H1 (cell line): Measurements from ENCODE around the gene LPGAT1. TPM values are rescaled to one million over a fixed set of nuclear protein-coding genes. Genes with fewer than 3 reads are reported as not detected.

Experiments used
- E2F6 ChIP-seq: IDR thresholded peaks from 2 replicates; pipeline ENCODE4 v1.6.1; 2012; ENCODE audit warnings: inconsistent platforms
- EP300 ChIP-seq, 2 experiments: IDR thresholded peaks; 1 replicate in 1 of 2; 2 replicates in 1 of 2; pipeline ENCODE4 v1.6.1; 2011 to 2012; ENCODE audit warnings: low read depth in 2 of 2, low read length in 2 of 2, mild to moderate bottlenecking in 2 of 2, borderline replicate concordance in 1 of 2, inconsistent platforms in 1 of 2, moderate library complexity in 1 of 2
- KDM1A ChIP-seq: fragments of 200-600, 300-600 bp; sonication (generic); IDR thresholded peaks from 2 replicates; pipeline ENCODE4 v1.7.1; 2016; ENCODE audit warnings: mild to moderate bottlenecking, low read length, borderline replicate concordance
- KDM5A ChIP-seq: fragments of 200-600 bp; IDR thresholded peaks from 2 replicates; pipeline ENCODE4 v1.7.1; 2012; ENCODE audit warnings: mild to moderate bottlenecking, low read length, inconsistent platforms, mixed read lengths
- MAX ChIP-seq: IDR thresholded peaks from 2 replicates; pipeline ENCODE4 v1.6.1; 2012; ENCODE audit warnings: inconsistent platforms
- RAD21 ChIP-seq, 2 experiments: IDR thresholded peaks in 1 of 2; conservative IDR thresholded peaks in 1 of 2; 2 replicates each; pipeline ENCODE4 v1.6.1; 2011; ENCODE audit warnings: low read depth in 2 of 2, low read length in 2 of 2, improper control_type of control experiment in 1 of 2, inconsistent platforms in 1 of 2, mild to moderate bottlenecking in 1 of 2, moderate library complexity in 1 of 2
- SIRT6 ChIP-seq: IDR thresholded peaks from one replicate; pipeline ENCODE4 v1.7.1; 2012; ENCODE audit warnings: low read length, inconsistent platforms
- SP2 ChIP-seq: IDR thresholded peaks from 2 replicates; pipeline ENCODE4 v1.6.1; 2012; ENCODE audit warnings: mild to moderate bottlenecking, low read length, inconsistent platforms
- TAF1 ChIP-seq: IDR thresholded peaks from 2 replicates; pipeline ENCODE4 v1.6.1; 2011; ENCODE audit warnings: mild to moderate bottlenecking, low read depth, low read length
- TEAD4 ChIP-seq: IDR thresholded peaks from 2 replicates; pipeline ENCODE4 v1.6.1; 2012; ENCODE audit warnings: low read depth, low read length, inconsistent platforms, mixed read lengths
- polyA plus RNA-seq, 7 experiments: library from polyadenylated mRNA; depleted of rRNA in 3 of 7; stranded (reverse) in 5 of 7; unstranded in 2 of 7; fragments of >200 nt in 5 of 7; fragments of 200-250 nt in 2 of 7; gene quantifications; 1 replicate in 5 of 7; 2 replicates in 1 of 7; 4 replicates in 1 of 7; pipeline versions ENCODE4 v1.2.1 to v1.2.3, GENCODE V29; 2011 to 2013; ENCODE audit warnings: missing spikeins in 2 of 7, mixed read lengths in 2 of 7
- total RNA-seq: library from RNA; stranded (reverse); fragmentation: NEBNext Ultra II Directional; extraction: Animal tissue kit (Norgen Biotek cat#: 25700); gene quantifications from 2 replicates; pipeline ENCODE4 v1.2.1, GENCODE V29; 2021
- TF ChIP-seq, protein P1 (sequence below), 3 experiments: IDR thresholded peaks; 1 replicate in 2 of 3; 2 replicates in 1 of 3; pipeline versions ENCODE4 v1.5.1 to v1.6.1; 2011; ENCODE audit warnings: low read length in 3 of 3, mild to moderate bottlenecking in 3 of 3, inconsistent platforms in 2 of 3, low read depth in 1 of 3, moderate library complexity in 1 of 3; ENCODE audit not compliant: insufficient read depth in 1 of 3; ENCODE audit errors: control extremely low read depth in 1 of 3

Gene LPGAT1
- total and polyA plus RNA-seq, 2 of the 8 experiments (the other 6 are each of a cell fraction or from before 2014, with no cell fraction given) = 2.3 to 13.5 TPM

DNA sequence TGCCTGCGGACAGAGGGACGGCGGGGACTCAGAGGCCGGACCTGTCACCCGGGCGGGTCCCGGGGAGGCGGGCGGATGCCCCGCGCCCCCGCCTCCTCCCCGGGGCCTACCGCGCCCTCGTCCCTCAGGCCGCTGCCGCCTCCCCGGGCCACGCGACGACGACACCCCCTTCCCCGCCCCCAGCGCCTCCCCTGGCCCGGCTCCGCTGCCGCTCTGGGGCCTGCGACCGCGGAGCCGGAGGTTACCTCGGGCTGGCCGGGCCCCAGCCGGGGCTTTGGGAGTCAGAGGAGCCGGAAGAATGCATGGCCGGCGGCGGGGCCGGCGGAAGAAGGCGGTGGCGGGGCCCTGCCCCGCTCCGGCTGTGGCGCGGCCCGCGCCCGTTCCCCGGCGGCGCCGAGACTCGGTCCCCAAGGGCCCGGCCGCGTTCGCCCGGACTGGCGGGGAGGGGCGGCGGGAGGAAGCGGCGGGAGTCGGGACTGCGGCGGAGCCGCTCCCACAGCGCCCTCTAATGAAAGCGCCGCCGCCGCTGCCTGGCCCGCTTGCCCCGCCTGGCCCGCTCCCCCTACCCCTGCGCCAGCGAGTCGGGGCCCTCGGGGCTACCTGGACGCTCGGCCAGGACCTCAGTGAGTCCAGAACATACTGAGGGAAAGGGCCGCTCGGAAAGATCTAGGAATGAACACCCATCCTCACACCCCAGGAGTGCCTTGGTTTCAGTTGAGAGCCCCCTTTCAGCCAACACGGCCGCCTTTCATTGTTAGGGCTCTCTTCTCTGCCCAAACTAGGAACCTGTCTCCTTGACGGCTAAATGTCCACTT is at the start of gene LPGAT1 (continued):
- TF ChIP-seq KDM1A = no peak
- TF ChIP-seq SIRT6 = no peak
- TF ChIP-seq TAF1 = 0 out of 2 replicates have a peak, but pooled peaks have one; percentile 14
- TF ChIP-seq MAX = peak; percentile 14; the same call in 1 of the 2 replicates
- TF ChIP-seq TEAD4 = no peak
- TF ChIP-seq KDM5A = no peak
- peak; percentile 45; the same call in 1 of the 2 replicates for TF ChIP-seq E2F6
- TF ChIP-seq EP300 (IDR thresholded peaks at IDR 0.05; ENCODE audit: borderline replicate concordance in 1 of 2, low read depth in 2 of 2, low read length in 2 of 2) = no peak
- TF ChIP-seq, protein P1, sequence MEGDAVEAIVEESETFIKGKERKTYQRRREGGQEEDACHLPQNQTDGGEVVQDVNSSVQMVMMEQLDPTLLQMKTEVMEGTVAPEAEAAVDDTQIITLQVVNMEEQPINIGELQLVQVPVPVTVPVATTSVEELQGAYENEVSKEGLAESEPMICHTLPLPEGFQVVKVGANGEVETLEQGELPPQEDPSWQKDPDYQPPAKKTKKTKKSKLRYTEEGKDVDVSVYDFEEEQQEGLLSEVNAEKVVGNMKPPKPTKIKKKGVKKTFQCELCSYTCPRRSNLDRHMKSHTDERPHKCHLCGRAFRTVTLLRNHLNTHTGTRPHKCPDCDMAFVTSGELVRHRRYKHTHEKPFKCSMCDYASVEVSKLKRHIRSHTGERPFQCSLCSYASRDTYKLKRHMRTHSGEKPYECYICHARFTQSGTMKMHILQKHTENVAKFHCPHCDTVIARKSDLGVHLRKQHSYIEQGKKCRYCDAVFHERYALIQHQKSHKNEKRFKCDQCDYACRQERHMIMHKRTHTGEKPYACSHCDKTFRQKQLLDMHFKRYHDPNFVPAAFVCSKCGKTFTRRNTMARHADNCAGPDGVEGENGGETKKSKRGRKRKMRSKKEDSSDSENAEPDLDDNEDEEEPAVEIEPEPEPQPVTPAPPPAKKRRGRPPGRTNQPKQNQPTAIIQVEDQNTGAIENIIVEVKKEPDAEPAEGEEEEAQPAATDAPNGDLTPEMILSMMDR (IDR thresholded peaks at IDR 0.05; ENCODE audit: control extremely low read depth in 1 of 3, insufficient read depth in 1 of 3, low read depth in 1 of 3, low read length in 3 of 3) = peak; percentile 47 to 59 (median 58)
- TF ChIP-seq SP2 = no peak
- peak; percentile 34 to 54 for TF ChIP-seq RAD21 (IDR thresholded peaks at IDR 0.05 in 1 of 2, conservative IDR thresholded peaks at IDR 0.05 in 1 of 2; ENCODE audit: low read depth in 2 of 2, low read length in 2 of 2)
